ENCODE measurements around the gene TMPRSS9. TPM values are rescaled to one million over a fixed set of nuclear protein-coding genes. Genes with fewer than 3 reads are reported as not detected.

The TMPRSS9 gene
- total RNA-seq, 1 donor from 2014 or later, result not detected

DNA sequence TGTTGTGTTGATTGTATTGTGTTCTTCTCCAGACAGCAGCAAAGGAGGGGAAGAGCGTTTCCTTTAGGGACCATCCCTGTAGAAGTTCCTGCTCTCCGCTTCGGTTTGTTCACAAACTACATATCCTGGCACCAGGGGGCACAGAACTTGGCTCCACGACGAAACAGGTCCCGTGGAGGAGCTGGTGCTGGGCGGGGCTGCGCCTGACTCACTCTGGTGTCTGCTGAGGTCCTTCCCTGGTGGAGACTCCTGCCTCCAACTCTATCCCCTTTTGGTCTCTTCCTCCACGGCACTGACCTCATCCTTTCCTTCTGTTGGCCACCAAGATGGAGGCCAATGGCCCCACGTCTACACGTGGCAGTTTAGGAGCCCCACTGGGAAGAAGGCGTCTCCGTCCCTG lies 14.7 kb downstream of the TMPRSS9 start:
- DNase-seq (ENCODE audit: low read depth), result no peak
- no peak for TF ChIP-seq CTCF (conservative IDR thresholded peaks at IDR 0.05; ENCODE audit: low read depth, low read length)
- H3K4me3 ChIP-seq (ENCODE audit: low read depth, low read length), result no peak overlapping the region

DNA sequence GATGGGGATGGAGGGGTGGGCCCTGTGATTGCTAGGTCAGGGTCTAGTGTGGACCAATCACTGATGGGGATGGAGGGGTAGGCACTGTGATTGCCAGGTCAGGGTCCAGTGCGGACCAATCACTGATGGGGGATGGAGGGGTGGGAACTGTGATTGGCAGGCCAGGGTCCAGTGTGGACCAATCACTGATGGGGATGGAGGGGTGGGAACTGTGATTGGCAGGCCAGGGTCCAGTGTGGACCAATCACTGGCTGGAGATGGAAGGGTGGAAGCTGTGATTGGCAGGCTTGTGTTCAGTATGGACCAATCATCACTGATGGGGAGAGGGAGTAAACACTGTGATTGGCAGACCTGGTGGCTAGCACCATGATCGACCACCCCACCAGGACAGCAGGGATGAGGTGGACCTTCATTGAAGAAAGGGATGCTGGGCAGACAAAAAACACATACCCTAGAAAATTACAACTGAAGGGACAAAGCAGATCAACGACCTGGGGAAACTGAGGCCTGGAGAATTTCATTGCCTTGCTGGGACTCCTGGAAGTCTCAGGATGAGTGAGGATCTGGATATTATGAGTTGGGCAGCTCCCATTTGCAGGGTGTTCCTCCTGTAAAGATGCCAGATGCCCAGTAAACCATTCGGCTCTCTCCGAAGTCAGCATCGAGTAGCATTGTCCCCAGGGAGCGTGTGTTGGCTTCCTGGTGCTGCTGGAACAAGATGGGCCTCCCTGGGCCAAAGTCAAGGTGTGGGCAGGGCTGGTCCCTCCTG lies 15.5 kb downstream of the TMPRSS9 start:
- DNase-seq (ENCODE audit: low read depth), result no peak
- no peak overlapping the region for H3K4me3 ChIP-seq (ENCODE audit: low read depth, low read length)
- no peak for TF ChIP-seq CTCF (conservative IDR thresholded peaks at IDR 0.05; ENCODE audit: low read depth, low read length)

DNA sequence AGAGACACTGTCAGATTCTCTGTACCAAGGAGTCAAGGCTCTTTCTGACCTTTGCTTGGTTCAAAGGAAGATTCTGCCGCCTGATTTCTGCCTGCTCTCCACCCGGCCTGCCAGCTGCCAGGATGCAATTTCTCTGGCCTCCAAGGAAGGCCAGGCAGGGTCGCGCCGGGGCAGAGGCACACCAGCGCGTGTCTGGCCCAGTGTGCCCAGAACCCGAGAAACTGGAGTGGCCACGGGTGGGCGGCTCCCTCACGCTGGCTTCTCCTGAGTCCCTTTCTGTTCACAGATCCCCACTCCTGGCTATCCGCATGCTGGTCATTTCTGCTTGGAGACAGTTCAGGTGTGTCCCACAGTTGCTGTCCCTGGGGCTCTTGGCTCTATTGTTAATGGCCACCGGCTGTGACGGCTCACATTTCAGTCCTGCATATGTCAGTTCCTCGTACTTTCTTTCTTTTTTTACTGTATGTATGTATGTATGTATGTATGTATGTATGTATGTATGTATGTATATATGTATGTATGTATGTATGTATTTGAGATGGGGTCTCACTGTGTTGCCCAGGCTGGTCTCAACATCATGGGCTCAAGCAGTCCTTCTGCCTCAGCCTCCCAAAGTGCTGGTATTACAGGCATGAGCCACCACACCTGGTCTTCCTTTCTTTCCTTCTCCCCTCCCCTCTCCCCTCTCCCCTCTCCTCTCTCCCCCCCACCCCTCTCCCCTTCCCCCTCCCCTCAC lies 16.9 kb downstream of the TMPRSS9 start:
- TF ChIP-seq CTCF (conservative IDR thresholded peaks at IDR 0.05; ENCODE audit: low read depth, low read length), result no peak

GRCh38 chr19:2380567-2380966 lies 20.5 kb downstream of the TMPRSS9 start:
- no peak overlapping the region for H3K4me3 ChIP-seq (ENCODE audit: low read depth, low read length)
- no peak for DNase-seq (ENCODE audit: low read depth)
- TF ChIP-seq CTCF (conservative IDR thresholded peaks at IDR 0.05; ENCODE audit: low read depth, low read length), result no peak

More for the DNA sequence above, 16.9 kb downstream of the TMPRSS9 start:
- no peak overlapping the region for H3K4me3 ChIP-seq (ENCODE audit: low read depth, low read length)
- DNase-seq (ENCODE audit: low read depth), result no peak

DNA sequence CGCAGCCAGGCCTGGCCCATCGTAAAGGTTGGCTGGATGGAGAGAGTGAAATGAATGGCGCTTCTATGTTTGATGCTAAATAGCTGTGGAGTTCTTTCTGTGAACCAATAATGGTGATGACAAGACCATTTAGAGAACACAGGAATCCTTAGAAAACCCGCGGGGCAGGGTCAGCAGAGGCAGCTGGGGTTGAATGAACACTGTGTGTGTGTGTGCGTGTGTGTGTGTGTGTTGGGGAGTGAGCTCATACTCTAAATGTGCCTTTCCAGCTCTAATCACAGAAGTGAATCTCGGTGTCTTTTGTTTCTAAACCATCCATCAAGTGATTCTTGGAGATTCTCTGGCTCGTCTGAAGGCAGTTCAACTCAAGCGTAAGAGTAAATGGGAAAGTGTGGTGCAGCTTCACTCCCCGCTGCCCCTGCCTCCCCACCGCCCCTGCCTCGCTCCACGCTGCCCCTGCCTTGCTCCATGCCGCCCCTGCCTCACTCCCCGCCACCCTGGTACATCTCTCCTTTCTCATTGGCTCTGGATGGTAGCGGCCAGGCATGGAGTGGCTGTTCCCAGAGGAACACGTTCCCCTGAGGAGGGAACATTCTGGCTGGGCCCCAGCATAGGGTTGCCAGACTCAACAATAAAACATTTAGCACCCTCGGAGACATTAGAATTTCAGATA lies 21.2 kb downstream of the TMPRSS9 start:
- no peak for DNase-seq (ENCODE audit: low read depth)
- H3K4me3 ChIP-seq (ENCODE audit: low read depth, low read length), result no peak overlapping the region
- TF ChIP-seq CTCF (conservative IDR thresholded peaks at IDR 0.05; ENCODE audit: low read depth, low read length), result no peak

DNA sequence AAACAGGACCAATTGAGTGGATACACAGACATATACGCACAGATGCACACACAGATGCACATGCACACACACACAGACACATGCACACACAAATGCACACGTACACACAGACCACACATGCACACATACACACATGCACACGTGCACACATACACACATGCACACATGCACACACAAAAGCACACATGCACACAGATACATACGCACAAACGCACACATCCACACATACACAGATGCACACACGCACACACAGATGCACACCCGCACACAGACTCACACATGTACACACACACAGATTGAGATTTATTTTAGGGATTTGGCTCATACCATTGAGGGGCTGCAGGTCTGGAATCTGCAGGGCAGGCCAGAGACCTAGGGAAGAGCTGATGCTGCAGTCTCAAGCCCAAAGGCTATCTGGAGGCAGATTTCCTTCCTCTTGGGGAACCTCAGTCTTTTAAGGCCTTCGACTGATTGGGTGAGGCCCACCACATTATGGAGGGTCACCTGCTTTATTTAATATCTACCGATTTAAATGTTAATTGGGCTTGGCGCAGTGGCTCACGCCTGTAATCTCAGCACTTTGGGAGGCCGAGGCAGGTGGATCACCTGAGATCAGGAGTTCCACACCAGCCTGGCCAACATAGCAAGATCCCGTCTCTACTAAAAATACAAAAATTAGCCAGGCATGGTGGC lies 22.6 kb downstream of the TMPRSS9 start:
- TF ChIP-seq CTCF (conservative IDR thresholded peaks at IDR 0.05; ENCODE audit: low read depth, low read length), result no peak

More for the DNA sequence above, 22.6 kb downstream of the TMPRSS9 start:
- no peak for DNase-seq (ENCODE audit: low read depth)
- no peak overlapping the region for H3K4me3 ChIP-seq (ENCODE audit: low read depth, low read length)
